HepG2 (cell line): ENCODE results near the gene TPM1. TPM values are rescaled to one million over a fixed set of nuclear protein-coding genes. Genes with fewer than 3 reads are reported as not detected.

Source experiments
- BRD4 ChIP-seq: sonication (generic); formaldehyde crosslinking; IDR thresholded peaks from 2 replicates; pipeline ENCODE4 v1.4.0; 2020; ENCODE audit warnings: missing genetic modification reagents
- CBX5 ChIP-seq: sonication (generic); formaldehyde crosslinking; IDR thresholded peaks from 2 replicates; pipeline ENCODE4 v1.4.0; 2020; ENCODE audit warnings: missing genetic modification reagents, borderline replicate concordance
- NCOA5 ChIP-seq: sonication (generic); formaldehyde crosslinking; IDR thresholded peaks from 2 replicates; pipeline ENCODE4 v1.4.0; 2020; ENCODE audit warnings: missing genetic modification reagents
- SETDB1 ChIP-seq: sonication (generic); formaldehyde crosslinking; IDR thresholded peaks from 2 replicates; pipeline ENCODE4 v1.5.1; 2020; ENCODE audit warnings: missing genetic modification reagents, mild to moderate bottlenecking, borderline replicate concordance
- SP5 ChIP-seq: IDR thresholded peaks from 2 replicates; pipeline ENCODE4 v1.6.1; 2016; ENCODE audit warnings: low read depth, borderline replicate concordance
- TBX3 ChIP-seq: fragments of 450-650 bp; IDR thresholded peaks from 2 replicates; pipeline ENCODE4 v1.6.1; 2017; ENCODE audit warnings: antibody characterized with exemption, mild to moderate bottlenecking, inconsistent platforms, borderline replicate concordance
- XRCC5 ChIP-seq: fragments of 200-400 bp; formaldehyde crosslinking; optimal IDR thresholded peaks from 2 replicates; pipeline ENCODE3; 2017; ENCODE audit warnings: mild to moderate bottlenecking, low read length
- ZNF225 ChIP-seq: sonication (generic); formaldehyde crosslinking; IDR thresholded peaks from 2 replicates; pipeline ENCODE4 v1.4.0; 2020; ENCODE audit warnings: mild to moderate bottlenecking, missing genetic modification reagents
- ZNF460 ChIP-seq: sonication (generic); formaldehyde crosslinking; IDR thresholded peaks from 2 replicates; pipeline ENCODE4 v1.5.1; 2020; ENCODE audit warnings: missing genetic modification reagents, mild to moderate bottlenecking, borderline replicate concordance
- ZNF850 ChIP-seq: sonication (generic); formaldehyde crosslinking; conservative IDR thresholded peaks from 2 replicates; pipeline ENCODE4 v1.9.0; 2021; ENCODE audit warnings: mild to moderate bottlenecking, missing genetic modification reagents
- ZNF891 ChIP-seq: sonication (generic); formaldehyde crosslinking; IDR thresholded peaks from 2 replicates; pipeline ENCODE4 v1.5.0; 2020; ENCODE audit warnings: mild to moderate bottlenecking, missing genetic modification reagents
- ZZZ3 ChIP-seq: sonication (generic); formaldehyde crosslinking; IDR thresholded peaks from 2 replicates; pipeline ENCODE4 v1.4.0; 2020; ENCODE audit warnings: missing genetic modification reagents, mild to moderate bottlenecking, borderline replicate concordance
- polyA plus RNA-seq, 8 experiments: library from polyadenylated mRNA; depleted of rRNA in 3 of 8; stranded (reverse) in 7 of 8; unstranded in 1 of 8; fragments of >200 nt; fragmentation: Illumina TruSeq in 4 of 8; extraction: Trizol in 4 of 8; gene quantifications; 2 replicates each; pipeline versions ENCODE4 v1.2.1 to v1.2.3, GENCODE V29; 2011 to 2016; ENCODE audit warnings: low read depth in 4 of 8, missing spikeins in 1 of 8, mixed read lengths in 1 of 8; ENCODE audit not compliant: insufficient read depth in 1 of 8
- total RNA-seq, 5 experiments: library from RNA; depleted of rRNA; stranded (reverse); fragments of >200 nt; fragmentation: Illumina TruSeq; extraction: Trizol; gene quantifications; 2 replicates each; pipeline ENCODE4 v1.2.3, GENCODE V29; 2016; ENCODE audit warnings: low read depth in 1 of 5
- TF ChIP-seq, protein P1 (sequence below): sonication (generic); formaldehyde crosslinking; IDR thresholded peaks from one replicate; pipeline ENCODE4 v1.5.1; 2020; ENCODE audit warnings: mild to moderate bottlenecking, missing genetic modification reagents; ENCODE audit errors: not compliant biosample characterization
- TF ChIP-seq, protein P2 (sequence below): IDR thresholded peaks from 2 replicates; pipeline ENCODE4 v1.4.0; 2020; ENCODE audit warnings: mild to moderate bottlenecking, missing genetic modification reagents
- TF ChIP-seq, protein P3 (sequence below): sonication (generic); formaldehyde crosslinking; conservative IDR thresholded peaks from 2 replicates; pipeline ENCODE4 v1.4.0; 2020; ENCODE audit warnings: missing genetic modification reagents

TPM1 gene
- total and polyA plus RNA-seq, 2 of the 13 experiments (the other 11 are each of a cell fraction or from before 2014, with no cell fraction given) = 98.9 to 109 TPM

DNA sequence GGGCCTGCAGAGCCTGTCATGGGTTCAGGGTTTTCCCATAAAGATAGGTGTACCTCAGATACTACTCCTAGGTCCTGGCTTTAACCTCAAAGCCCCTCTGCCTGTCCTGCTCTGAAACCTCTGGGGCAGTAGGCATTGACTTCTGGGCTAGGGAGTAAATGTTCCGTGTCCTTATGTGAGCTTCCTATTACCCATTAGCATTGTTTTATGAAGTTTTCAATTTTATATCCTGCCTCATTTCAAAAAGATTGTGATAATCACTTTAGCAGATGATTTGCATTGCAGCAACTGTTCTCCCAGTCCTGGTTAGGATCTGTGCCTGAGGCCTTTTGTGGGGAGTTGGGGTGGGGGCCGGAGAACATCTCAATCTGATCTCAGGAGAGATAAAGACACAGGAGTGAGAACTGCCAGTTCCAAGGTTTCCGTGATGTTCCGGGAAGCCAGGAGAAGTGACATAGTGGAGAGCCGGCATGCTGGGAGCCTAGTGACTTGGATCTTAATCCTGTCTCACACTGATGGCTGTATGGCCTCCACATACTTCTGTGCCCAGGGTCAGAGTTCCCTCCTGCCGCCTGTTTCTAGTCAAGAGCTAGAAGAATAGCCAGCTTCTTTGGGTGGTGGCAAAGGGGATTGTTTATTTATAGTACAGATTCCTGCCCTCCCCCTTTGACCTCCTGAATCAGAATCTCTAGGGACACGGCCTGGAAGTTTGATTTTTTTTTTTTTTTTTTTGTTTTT, 10.6 kb downstream of the TPM1 start (continued):
- TF ChIP-seq ZZZ3 (CRISPR knock-in tag) = no peak
- no peak for TF ChIP-seq ZNF891 (CRISPR knock-in tag)
- TF ChIP-seq, protein P1, sequence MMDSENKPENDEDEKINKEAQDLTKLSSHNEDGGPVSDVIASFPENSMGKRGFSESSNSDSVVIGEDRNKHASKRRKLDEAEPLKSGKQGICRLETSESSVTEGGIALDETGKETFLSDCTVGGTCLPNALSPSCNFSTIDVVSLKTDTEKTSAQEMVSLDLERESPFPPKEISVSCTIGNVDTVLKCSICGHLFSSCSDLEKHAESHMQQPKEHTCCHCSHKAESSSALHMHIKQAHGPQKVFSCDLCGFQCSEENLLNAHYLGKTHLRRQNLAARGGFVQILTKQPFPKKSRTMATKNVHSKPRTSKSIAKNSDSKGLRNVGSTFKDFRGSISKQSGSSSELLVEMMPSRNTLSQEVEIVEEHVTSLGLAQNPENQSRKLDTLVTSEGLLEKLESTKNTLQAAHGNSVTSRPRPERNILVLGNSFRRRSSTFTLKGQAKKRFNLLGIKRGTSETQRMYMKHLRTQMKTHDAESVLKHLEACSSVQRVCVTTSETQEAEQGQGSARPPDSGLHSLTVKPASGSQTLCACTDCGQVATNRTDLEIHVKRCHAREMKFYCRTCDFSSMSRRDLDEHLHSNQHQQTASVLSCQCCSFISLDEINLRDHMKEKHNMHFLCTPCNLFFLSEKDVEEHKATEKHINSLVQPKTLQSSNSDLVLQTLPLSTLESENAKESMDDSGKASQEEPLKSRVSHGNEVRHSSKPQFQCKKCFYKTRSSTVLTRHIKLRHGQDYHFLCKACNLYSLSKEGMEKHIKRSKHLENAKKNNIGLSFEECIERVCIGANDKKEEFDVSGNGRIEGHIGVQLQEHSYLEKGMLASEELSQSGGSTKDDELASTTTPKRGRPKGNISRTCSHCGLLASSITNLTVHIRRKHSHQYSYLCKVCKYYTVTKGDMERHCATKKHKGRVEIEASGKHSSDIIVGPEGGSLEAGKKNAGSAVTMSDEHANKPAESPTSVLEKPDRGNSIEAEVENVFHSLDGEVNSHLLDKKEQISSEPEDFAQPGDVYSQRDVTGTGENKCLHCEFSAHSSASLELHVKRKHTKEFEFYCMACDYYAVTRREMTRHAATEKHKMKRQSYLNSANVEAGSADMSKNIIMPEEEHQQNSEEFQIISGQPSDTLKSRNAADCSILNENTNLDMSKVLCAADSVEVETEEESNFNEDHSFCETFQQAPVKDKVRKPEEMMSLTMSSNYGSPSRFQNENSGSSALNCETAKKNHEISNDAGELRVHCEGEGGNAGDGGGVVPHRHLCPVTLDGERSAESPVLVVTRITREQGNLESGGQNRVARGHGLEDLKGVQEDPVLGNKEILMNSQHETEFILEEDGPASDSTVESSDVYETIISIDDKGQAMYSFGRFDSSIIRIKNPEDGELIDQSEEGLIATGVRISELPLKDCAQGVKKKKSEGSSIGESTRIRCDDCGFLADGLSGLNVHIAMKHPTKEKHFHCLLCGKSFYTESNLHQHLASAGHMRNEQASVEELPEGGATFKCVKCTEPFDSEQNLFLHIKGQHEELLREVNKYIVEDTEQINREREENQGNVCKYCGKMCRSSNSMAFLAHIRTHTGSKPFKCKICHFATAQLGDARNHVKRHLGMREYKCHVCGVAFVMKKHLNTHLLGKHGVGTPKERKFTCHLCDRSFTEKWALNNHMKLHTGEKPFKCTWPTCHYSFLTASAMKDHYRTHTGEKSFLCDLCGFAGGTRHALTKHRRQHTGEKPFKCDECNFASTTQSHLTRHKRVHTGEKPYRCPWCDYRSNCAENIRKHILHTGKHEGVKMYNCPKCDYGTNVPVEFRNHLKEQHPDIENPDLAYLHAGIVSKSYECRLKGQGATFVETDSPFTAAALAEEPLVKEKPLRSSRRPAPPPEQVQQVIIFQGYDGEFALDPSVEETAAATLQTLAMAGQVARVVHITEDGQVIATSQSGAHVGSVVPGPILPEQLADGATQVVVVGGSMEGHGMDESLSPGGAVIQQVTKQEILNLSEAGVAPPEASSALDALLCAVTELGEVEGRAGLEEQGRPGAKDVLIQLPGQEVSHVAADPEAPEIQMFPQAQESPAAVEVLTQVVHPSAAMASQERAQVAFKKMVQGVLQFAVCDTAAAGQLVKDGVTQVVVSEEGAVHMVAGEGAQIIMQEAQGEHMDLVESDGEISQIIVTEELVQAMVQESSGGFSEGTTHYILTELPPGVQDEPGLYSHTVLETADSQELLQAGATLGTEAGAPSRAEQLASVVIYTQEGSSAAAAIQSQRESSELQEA (CRISPR knock-in tag) = no peak
- TF ChIP-seq ZNF225 (CRISPR knock-in tag) = no peak
- no peak for TF ChIP-seq NCOA5
- 0 out of 2 replicates have a peak, but pooled peaks have one; percentile 46 for TF ChIP-seq CBX5 (CRISPR knock-in tag)
- TF ChIP-seq, protein P2, sequence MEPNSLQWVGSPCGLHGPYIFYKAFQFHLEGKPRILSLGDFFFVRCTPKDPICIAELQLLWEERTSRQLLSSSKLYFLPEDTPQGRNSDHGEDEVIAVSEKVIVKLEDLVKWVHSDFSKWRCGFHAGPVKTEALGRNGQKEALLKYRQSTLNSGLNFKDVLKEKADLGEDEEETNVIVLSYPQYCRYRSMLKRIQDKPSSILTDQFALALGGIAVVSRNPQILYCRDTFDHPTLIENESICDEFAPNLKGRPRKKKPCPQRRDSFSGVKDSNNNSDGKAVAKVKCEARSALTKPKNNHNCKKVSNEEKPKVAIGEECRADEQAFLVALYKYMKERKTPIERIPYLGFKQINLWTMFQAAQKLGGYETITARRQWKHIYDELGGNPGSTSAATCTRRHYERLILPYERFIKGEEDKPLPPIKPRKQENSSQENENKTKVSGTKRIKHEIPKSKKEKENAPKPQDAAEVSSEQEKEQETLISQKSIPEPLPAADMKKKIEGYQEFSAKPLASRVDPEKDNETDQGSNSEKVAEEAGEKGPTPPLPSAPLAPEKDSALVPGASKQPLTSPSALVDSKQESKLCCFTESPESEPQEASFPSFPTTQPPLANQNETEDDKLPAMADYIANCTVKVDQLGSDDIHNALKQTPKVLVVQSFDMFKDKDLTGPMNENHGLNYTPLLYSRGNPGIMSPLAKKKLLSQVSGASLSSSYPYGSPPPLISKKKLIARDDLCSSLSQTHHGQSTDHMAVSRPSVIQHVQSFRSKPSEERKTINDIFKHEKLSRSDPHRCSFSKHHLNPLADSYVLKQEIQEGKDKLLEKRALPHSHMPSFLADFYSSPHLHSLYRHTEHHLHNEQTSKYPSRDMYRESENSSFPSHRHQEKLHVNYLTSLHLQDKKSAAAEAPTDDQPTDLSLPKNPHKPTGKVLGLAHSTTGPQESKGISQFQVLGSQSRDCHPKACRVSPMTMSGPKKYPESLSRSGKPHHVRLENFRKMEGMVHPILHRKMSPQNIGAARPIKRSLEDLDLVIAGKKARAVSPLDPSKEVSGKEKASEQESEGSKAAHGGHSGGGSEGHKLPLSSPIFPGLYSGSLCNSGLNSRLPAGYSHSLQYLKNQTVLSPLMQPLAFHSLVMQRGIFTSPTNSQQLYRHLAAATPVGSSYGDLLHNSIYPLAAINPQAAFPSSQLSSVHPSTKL (CRISPR knock-in tag) = peak; percentile 41; the same call in 1 of the 2 replicates
- TF ChIP-seq, protein P3, sequence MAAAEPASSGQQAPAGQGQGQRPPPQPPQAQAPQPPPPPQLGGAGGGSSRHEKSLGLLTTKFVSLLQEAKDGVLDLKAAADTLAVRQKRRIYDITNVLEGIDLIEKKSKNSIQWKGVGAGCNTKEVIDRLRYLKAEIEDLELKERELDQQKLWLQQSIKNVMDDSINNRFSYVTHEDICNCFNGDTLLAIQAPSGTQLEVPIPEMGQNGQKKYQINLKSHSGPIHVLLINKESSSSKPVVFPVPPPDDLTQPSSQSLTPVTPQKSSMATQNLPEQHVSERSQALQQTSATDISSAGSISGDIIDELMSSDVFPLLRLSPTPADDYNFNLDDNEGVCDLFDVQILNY (CRISPR knock-in tag) = no peak
- no peak for TF ChIP-seq SETDB1
- TF ChIP-seq TBX3 = no peak
- no peak for TF ChIP-seq XRCC5
- TF ChIP-seq SP5 = peak; percentile 30; the same call in 1 of the 2 replicates
- no peak for TF ChIP-seq ZNF460 (CRISPR knock-in tag)
- TF ChIP-seq BRD4 (CRISPR knock-in tag) = no peak
- no peak for TF ChIP-seq ZNF850 (CRISPR knock-in tag)
